ENCODE results near the gene TPM3.
"Not testable (repeated sequence)": the region's sequence is repeated elsewhere in the genome, so short reads cannot be mapped to it uniquely, and the experiment has no call there.

The TPM3 gene

DNA sequence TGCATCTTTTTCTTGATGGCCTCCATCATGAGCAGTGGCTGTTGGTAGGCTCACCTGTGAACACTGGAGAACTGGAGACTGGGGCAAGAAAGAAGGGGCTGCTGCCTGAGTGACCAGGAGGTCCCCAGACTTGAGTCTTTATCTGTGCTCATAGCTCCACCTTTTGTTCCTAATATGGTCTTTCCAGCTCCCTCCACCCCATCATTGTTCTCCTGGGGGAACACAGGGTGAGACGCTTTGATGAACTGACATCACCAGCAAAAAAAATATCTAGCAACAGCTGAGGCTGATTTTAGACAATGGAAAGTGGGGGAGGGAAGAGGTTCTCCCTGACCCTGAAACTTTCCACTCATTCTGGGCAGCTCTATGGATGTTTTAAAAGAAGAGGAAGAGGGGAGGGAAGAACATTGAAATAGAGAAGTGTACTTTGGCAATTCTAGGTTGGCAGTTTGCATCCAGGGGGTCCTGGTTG, at the start of gene TPM3:
TPM3 (minus strand) TSS at position 111 of the 472 bp plus-strand sequence; CDS start at position 29, 82 bp downstream.
- DNase-seq (ENCODE audit: low read depth) = no peak
- TF ChIP-seq, protein P1, sequence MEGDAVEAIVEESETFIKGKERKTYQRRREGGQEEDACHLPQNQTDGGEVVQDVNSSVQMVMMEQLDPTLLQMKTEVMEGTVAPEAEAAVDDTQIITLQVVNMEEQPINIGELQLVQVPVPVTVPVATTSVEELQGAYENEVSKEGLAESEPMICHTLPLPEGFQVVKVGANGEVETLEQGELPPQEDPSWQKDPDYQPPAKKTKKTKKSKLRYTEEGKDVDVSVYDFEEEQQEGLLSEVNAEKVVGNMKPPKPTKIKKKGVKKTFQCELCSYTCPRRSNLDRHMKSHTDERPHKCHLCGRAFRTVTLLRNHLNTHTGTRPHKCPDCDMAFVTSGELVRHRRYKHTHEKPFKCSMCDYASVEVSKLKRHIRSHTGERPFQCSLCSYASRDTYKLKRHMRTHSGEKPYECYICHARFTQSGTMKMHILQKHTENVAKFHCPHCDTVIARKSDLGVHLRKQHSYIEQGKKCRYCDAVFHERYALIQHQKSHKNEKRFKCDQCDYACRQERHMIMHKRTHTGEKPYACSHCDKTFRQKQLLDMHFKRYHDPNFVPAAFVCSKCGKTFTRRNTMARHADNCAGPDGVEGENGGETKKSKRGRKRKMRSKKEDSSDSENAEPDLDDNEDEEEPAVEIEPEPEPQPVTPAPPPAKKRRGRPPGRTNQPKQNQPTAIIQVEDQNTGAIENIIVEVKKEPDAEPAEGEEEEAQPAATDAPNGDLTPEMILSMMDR (conservative IDR thresholded peaks at IDR 0.05; ENCODE audit: low read length) = no peak

GRCh38 chr1:154240294-154240833, 48.5 kb upstream of the TPM3 start:
- no peak overlapping the region for H3K4me3 ChIP-seq (ENCODE audit: low read length)
- TF ChIP-seq, protein P1 (conservative IDR thresholded peaks at IDR 0.05; ENCODE audit: low read length) = no peak
- DNase-seq (ENCODE audit: low read depth) = no peak

More for the DNA sequence above, at the start of gene TPM3:
- no peak within 1 kb of the TSS for H3K4me3 ChIP-seq (ENCODE audit: low read length)

DNA sequence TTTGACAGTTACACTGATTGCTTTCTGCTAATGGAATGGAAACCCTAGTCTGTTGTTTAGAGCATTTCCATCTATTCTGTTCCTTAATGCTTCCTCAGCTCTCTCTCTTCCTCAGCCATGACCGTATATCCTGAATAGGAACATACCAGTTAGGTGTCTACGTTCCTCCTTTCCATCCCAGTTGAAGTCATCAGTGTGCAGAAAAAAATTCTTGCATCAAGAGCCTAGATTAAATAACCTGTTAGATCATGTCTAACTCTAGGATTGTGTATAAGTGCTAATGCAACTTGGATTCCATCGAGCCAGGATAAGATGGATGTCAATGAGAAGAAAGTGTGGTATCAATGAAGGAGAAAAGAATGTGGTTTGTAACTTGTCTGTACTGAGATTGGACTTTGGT, 47.6 kb upstream of the TPM3 start:
- no peak for DNase-seq (ENCODE audit: low read depth)
- TF ChIP-seq, protein P1 (conservative IDR thresholded peaks at IDR 0.05; ENCODE audit: low read length) = no peak
- no peak overlapping the region for H3K4me3 ChIP-seq (ENCODE audit: low read length)

DNA sequence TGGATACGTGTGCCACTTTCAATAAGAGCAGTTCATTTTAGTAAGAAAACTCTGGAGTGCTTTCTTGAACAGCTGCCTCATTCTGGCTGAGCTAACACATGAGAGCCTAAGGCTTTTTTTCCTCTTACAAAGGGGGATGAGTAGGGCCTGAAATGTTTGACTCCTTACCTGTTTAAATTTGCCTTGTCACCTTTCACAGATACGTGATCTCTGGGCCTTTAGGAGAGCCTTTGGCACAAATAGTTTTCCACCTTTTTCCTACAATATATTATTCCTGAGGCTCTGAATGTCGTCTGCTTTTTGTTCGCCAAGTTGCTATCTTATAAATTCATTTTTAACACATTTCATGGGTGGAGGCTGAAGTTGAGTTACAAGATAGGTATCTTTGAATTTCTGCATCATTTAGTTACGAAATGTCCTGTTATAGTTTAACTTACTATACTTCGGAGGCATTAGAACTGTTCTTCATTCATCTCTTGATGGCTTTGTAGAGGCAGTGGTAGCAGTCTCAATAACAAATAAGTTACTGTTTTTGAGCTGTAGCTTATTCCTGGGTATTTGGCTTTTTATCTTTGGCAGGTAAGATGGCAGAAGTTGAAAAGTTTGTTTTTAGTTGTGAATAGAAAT, 46.1 kb upstream of the TPM3 start:
- DNase-seq (ENCODE audit: low read depth) = no peak
- TF ChIP-seq, protein P1 (conservative IDR thresholded peaks at IDR 0.05; ENCODE audit: low read length) = no peak
- no peak overlapping the region for H3K4me3 ChIP-seq (ENCODE audit: low read length)

DNA sequence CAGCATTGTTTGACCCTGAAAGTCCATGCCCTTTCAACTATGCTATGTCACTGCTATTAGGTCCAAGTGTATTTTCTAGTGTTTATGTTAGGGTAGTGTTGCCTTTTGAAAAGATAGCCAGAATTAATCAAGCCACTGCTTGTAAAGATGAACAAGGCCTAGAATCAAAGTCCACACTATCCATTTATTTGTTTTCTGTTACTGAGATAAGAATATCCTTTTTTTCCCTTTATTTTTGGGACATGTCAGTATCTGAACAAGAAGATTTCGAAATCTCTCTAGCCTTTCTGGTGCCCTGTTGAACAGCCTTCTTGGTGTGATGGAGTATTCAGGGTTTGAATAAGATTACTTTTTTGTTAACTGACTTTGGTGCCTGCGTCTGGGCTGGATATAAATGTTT, 45.5 kb upstream of the TPM3 start:
- TF ChIP-seq, protein P1 (conservative IDR thresholded peaks at IDR 0.05; ENCODE audit: low read length) = no peak
- no peak for DNase-seq (ENCODE audit: low read depth)
- no peak overlapping the region for H3K4me3 ChIP-seq (ENCODE audit: low read length)

DNA sequence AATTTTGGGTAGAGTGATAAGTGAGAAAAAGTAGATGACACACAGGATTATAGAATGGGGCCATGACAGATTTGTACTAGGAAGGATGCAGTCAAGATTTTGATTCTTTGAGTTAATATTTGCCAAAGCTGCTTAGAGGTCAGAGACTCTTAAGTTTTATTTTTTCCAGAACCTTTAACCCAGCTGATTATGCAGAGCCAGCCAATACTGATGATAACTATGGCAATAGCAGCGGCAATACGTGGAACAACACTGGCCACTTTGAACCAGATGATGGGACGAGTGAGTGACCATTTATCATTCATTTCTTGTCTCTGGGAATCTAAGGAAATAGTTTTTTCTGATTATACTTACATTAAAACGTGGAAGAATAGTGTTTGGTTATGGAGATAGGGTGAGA, 45.0 kb upstream of the TPM3 start:
- no peak for DNase-seq (ENCODE audit: low read depth)
- TF ChIP-seq, protein P1 (conservative IDR thresholded peaks at IDR 0.05; ENCODE audit: low read length) = no peak
- no peak overlapping the region for H3K4me3 ChIP-seq (ENCODE audit: low read length)

DNA sequence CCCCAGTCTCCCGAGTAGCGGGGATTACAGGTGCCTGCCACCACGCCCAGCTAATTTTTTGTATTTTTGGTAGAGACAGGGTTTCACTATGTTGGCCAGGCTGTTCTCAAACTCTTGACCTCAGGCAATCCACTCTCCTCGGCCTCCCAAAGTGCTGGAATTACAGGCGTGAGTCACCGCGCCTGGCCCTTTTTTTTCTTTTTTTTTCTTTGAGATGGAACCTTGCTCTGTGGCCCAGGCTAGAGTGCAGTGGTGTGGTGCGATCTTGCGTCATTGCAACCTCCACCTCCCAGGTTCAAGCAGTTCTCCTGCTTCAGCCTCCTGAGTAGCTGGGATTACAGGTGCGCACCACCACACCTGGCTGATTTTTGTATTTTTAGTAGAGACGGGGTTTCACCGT, 41.2 kb upstream of the TPM3 start:
- DNase-seq (ENCODE audit: low read depth); H3K4me3 ChIP-seq (ENCODE audit: low read length): not testable (repeated sequence)

GRCh38 chr1:154231112-154231511, 39.2 kb upstream of the TPM3 start:
- not testable (repeated sequence) for H3K4me3 ChIP-seq (ENCODE audit: low read length); DNase-seq (ENCODE audit: low read depth)

All from AG10803 (cell line).